Parathyroid adenoma (tissue), 2 donors: Measurements from ENCODE around the gene PISD.

Experiments used
- H2AFZ ChIP-seq: fragments of 300-600 bp; sonication (generic); one replicate; pipeline ENCODE4 v1.7.0; 2017; ENCODE audit warnings: antibody characterized with exemption, mild to moderate bottlenecking
- H3K27ac ChIP-seq: fragments of 300-600 bp; sonication (generic); one replicate; pipeline ENCODE4 v1.7.0; 2017
- H3K27me3 ChIP-seq: fragments of 300-600 bp; sonication (generic); one replicate; pipeline ENCODE4 v1.7.0; 2017; ENCODE audit warnings: low read length; ENCODE audit not compliant: control insufficient read depth, insufficient read depth
- H3K36me3 ChIP-seq: fragments of 300-600 bp; sonication (generic); one replicate; pipeline ENCODE4 v1.7.0; 2017; ENCODE audit warnings: low read length; ENCODE audit not compliant: control insufficient read depth, insufficient read depth
- H3K4me1 ChIP-seq: fragments of 300-600 bp; sonication (generic); one replicate; pipeline ENCODE4 v1.7.0; 2017; ENCODE audit warnings: control low read depth
- H3K4me2 ChIP-seq: fragments of 300-600 bp; sonication (generic); one replicate; pipeline ENCODE4 v1.7.0; 2017; ENCODE audit warnings: low read length
- H3K4me3 ChIP-seq: fragments of 300-600 bp; sonication (generic); one replicate; pipeline ENCODE4 v1.7.0; 2017; ENCODE audit warnings: low read depth, low read length
- H3K79me2 ChIP-seq: fragments of 300-600 bp; sonication (generic); one replicate; pipeline ENCODE4 v1.7.0; 2017; ENCODE audit warnings: control low read depth
- H3K9ac ChIP-seq: fragments of 300-600 bp; sonication (generic); one replicate; pipeline ENCODE4 v1.7.0; 2017; ENCODE audit warnings: mild to moderate bottlenecking
- H3K9me3 ChIP-seq: fragments of 300-600 bp; sonication (generic); one replicate; pipeline ENCODE4 v1.7.0; 2017; ENCODE audit warnings: low read length; ENCODE audit not compliant: control insufficient read depth
- TF ChIP-seq, protein P1 (sequence below): fragments of 300-600 bp; sonication (generic); IDR thresholded peaks from one replicate; pipeline ENCODE4 v1.7.0; 2017; ENCODE audit warnings: antibody characterized with exemption, mild to moderate bottlenecking
- donor health status: primary hyperparathyroidism.

PISD gene

DNA sequence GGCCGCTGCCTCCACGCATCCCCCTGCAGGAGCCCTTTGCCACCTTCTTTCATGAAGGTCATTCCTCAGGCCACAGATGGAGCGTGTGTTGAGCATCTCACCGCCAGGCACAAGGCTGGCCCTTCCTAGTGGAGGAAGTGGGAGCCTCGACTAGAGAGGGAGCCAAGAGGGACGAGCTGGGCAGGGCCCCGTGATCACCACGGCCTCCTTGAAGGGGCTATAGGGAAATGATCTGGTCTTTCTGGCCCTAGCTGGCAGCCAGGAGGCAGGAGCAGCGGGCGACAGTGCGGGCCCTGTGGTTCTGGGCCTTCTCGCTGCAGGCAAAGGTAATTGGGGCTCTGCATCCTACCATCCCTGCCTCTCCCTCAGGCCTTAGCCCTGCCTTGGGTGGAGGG lies 49.1 kb downstream of the PISD start:
- Histone ChIP-seq H3K4me3 (no peak overlapping the region), H3K4me1 (no peaks in the 10 kb centered on the region), H3K27me3 (no peaks in the 10 kb centered on the region), H3K79me2 (no peaks in the 10 kb centered on the region), H3K9me3 (no peaks in the 10 kb centered on the region), H3K4me2 (no peak overlapping the region), H3K27ac (no peak overlapping the region), H3K36me3 (no peaks in the 10 kb centered on the region), H2AFZ (no peak overlapping the region), H3K9ac (no peak overlapping the region)
- TF ChIP-seq, protein P1, sequence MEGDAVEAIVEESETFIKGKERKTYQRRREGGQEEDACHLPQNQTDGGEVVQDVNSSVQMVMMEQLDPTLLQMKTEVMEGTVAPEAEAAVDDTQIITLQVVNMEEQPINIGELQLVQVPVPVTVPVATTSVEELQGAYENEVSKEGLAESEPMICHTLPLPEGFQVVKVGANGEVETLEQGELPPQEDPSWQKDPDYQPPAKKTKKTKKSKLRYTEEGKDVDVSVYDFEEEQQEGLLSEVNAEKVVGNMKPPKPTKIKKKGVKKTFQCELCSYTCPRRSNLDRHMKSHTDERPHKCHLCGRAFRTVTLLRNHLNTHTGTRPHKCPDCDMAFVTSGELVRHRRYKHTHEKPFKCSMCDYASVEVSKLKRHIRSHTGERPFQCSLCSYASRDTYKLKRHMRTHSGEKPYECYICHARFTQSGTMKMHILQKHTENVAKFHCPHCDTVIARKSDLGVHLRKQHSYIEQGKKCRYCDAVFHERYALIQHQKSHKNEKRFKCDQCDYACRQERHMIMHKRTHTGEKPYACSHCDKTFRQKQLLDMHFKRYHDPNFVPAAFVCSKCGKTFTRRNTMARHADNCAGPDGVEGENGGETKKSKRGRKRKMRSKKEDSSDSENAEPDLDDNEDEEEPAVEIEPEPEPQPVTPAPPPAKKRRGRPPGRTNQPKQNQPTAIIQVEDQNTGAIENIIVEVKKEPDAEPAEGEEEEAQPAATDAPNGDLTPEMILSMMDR, result no peak

- Histone ChIP-seq H3K36me3 (no peaks in the 10 kb centered on the region), H3K4me1 (no peaks in the 10 kb centered on the region), H3K79me2 (no peaks in the 10 kb centered on the region), H3K27ac (no peak overlapping the region), H3K4me3 (no peak overlapping the region), H2AFZ (no peak overlapping the region), H3K9me3 (no peaks in the 10 kb centered on the region), H3K4me2 (no peak overlapping the region), H3K27me3 (no peaks in the 10 kb centered on the region), H3K9ac (no peak overlapping the region)
- TF ChIP-seq, protein P1, result no peak
Measured at GRCh38 chr22:31611061-31611760, 50.8 kb downstream of the PISD start.

DNA sequence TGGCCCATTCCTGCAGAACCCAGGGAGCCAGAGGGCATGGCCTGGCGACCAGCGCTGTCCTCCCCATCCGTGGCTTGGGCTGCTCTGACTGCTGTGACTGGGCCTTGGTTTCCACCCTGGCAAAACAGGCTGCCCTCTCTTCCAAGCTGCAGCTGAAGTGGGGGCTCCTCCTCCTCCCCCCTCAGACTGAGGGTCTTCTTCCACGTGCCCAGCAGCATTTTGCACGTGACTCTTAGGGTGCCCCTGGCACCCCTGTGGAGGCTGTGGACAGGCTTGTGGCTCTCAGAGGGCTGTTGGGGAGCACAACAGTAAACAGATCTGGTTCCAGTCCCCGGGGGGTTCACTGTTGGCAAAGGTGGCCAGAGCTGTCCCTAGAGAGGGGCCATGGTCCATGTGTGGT lies 51.4 kb downstream of the PISD start:
- Histone ChIP-seq H3K36me3 (no peaks in the 10 kb centered on the region), H3K9me3 (no peaks in the 10 kb centered on the region), H3K4me1 (no peaks in the 10 kb centered on the region), H3K27me3 (no peaks in the 10 kb centered on the region), H3K4me2 (no peak overlapping the region), H2AFZ (no peak overlapping the region), H3K27ac (no peak overlapping the region), H3K79me2 (no peaks in the 10 kb centered on the region), H3K4me3 (no peak overlapping the region), H3K9ac (no peak overlapping the region)
- TF ChIP-seq, protein P1, result no peak

GRCh38 chr22:31609716-31610115 lies 52.3 kb downstream of the PISD start:
- no peak overlapping the region for H3K27ac ChIP-seq
- H3K4me3 ChIP-seq, result no peak overlapping the region
- H2AFZ ChIP-seq, result no peak overlapping the region
- no peaks in the 10 kb centered on the region for H3K79me2 ChIP-seq
- no peaks in the 10 kb centered on the region for H3K27me3 ChIP-seq
- no peak overlapping the region for H3K4me2 ChIP-seq
- H3K9ac ChIP-seq, result no peak overlapping the region
- H3K9me3 ChIP-seq, result no peaks in the 10 kb centered on the region
- no peaks in the 10 kb centered on the region for H3K36me3 ChIP-seq
- TF ChIP-seq, protein P1, result no peak
- no peaks in the 10 kb centered on the region for H3K4me1 ChIP-seq

- Histone ChIP-seq H3K4me2 (no peak overlapping the region), H3K9me3 (no peaks in the 10 kb centered on the region), H3K4me1 (peaks cover 3% of the 10 kb centered on the region), H3K9ac (no peak overlapping the region), H3K4me3 (no peak overlapping the region), H3K36me3 (no peaks in the 10 kb centered on the region), H2AFZ (no peak overlapping the region), H3K79me2 (no peaks in the 10 kb centered on the region), H3K27ac (no peak overlapping the region), H3K27me3 (no peaks in the 10 kb centered on the region)
- TF ChIP-seq, protein P1, result no peak
Measured at GRCh38 chr22:31607696-31608095, 54.3 kb downstream of the PISD start.
